Vagina (tissue), 2 donors: ENCODE measurements around the gene TAMALIN.

Experiments used
- CTCF ChIP-seq, 3 experiments: fragments of 450-650 bp in 2 of 3; fragments of 200-600 bp in 1 of 3; sonication (generic) in 1 of 3; IDR thresholded peaks; one replicate each; pipeline ENCODE4 v1.5.1; 2017 to 2019; ENCODE audit warnings: antibody characterized with exemption in 3 of 3, mild to moderate bottlenecking in 2 of 3, moderate library complexity in 2 of 3
- POLR2A ChIP-seq, 2 donors: fragments of 450-650 bp; IDR thresholded peaks; one replicate each; pipeline ENCODE4 v1.6.1; 2017; ENCODE audit warnings: antibody characterized with exemption in 2 of 2, mild to moderate bottlenecking in 2 of 2, moderate library complexity in 2 of 2

GRCh38 chr12:52062167-52063081 lies 55.7 kb downstream of the TAMALIN start:
- no peak for TF ChIP-seq CTCF (IDR thresholded peaks at IDR 0.05)
- no peak for TF ChIP-seq POLR2A (IDR thresholded peaks at IDR 0.05)
